Tibial artery (tissue), 4 donors: ENCODE data around the gene PEAK3.

Experiments used
- DNase-seq, 2 donors: peaks; one replicate each; pipeline ENCODE4 v3.0.0-alpha.2; 2019
- H3K27ac ChIP-seq, 2 donors: fragments of 200-600 bp; sonication (generic) in 1 of 2; 1 replicate in 1 of 2; 2 replicates in 1 of 2; pipeline ENCODE4 v1.5.1; 2018 to 2019; ENCODE audit warnings: mild to moderate bottlenecking in 1 of 2
- H3K27me3 ChIP-seq, 2 donors: fragments of 200-600 bp; sonication (generic) in 1 of 2; one replicate each; pipeline versions ENCODE4 v1.5.1 to v1.6.0; 2016 to 2019
- H3K36me3 ChIP-seq, 3 donors: fragments of 200-600 bp; sonication (generic) in 2 of 3; one replicate each; pipeline ENCODE4 v1.5.1; 2016 to 2019; ENCODE audit warnings: mild to moderate bottlenecking in 2 of 3
- H3K4me1 ChIP-seq, 4 donors: fragments of 200-600 bp; sonication (generic) in 2 of 4; 1 replicate in 3 of 4; 2 replicates in 1 of 4; pipeline ENCODE4 v1.5.1; 2016 to 2019
- H3K4me3 ChIP-seq, 2 donors: fragments of 200-600 bp; sonication (generic) in 1 of 2; 1 replicate in 1 of 2; 2 replicates in 1 of 2; pipeline ENCODE4 v1.5.1; 2018 to 2019; ENCODE audit warnings: mild to moderate bottlenecking in 2 of 2
- H3K9me3 ChIP-seq, 3 donors: fragments of 200-600 bp; sonication (generic) in 1 of 3; one replicate each; pipeline ENCODE4 v1.5.1; 2016 to 2019
- CTCF ChIP-seq, 2 experiments: fragments of 200-600 bp in 1 of 2; fragments of 450-650 bp in 1 of 2; IDR thresholded peaks; one replicate each; pipeline ENCODE4 v1.5.1; 2017 to 2019; ENCODE audit warnings: antibody characterized with exemption in 2 of 2, mild to moderate bottlenecking in 1 of 2, moderate library complexity in 1 of 2
- intact Hi-C: fragments of 100-400 bp; cut with DNase I; formaldehyde crosslinking; loops from one replicate; pipeline ENCODE4 v1.15.0; 2023; ENCODE audit warnings: low total_unique reads

The PEAK3 gene

GRCh38 chr19:2302319-2303210 is 20.6 kb upstream of the PEAK3 start:
- Histone ChIP-seq H3K9me3 (no peaks in the 10 kb centered on the region), H3K27ac (no peak overlapping the region), H3K36me3 (no peaks in the 10 kb centered on the region), H3K4me1 (peaks cover 0 to 15% (median 7%) of the 10 kb centered on the region in 4 donors), H3K4me3 (no peak overlapping the region), H3K27me3 (peaks cover 0 to 61% of the 10 kb centered on the region in 2 donors)
- intact Hi-C loops = no loop called here
- no peak for DNase-seq
- TF ChIP-seq CTCF (IDR thresholded peaks at IDR 0.05) = no peak

GRCh38 chr19:2300533-2300932 is 18.6 kb upstream of the PEAK3 start:
- H3K27ac ChIP-seq = no peak overlapping the region
- intact Hi-C loops = no loop called here
- no peaks in the 10 kb centered on the region for H3K36me3 ChIP-seq
- H3K27me3 ChIP-seq = peaks cover 0 to 40% of the 10 kb centered on the region in 2 donors
- H3K4me3 ChIP-seq = no peak overlapping the region
- peaks cover 0 to 12% (median 6%) of the 10 kb centered on the region in 4 donors for H3K4me1 ChIP-seq
- DNase-seq = no peak
- H3K9me3 ChIP-seq = no peaks in the 10 kb centered on the region
- no peak for TF ChIP-seq CTCF (IDR thresholded peaks at IDR 0.05)

- intact Hi-C loops = no loop called here
- Histone ChIP-seq H3K27ac (no peak overlapping the region), H3K36me3 (no peaks in the 10 kb centered on the region), H3K4me1 (peaks cover 0 to 29% (median 21%) of the 10 kb centered on the region in 4 donors), H3K27me3 (peaks cover 0 to 19% of the 10 kb centered on the region in 2 donors), H3K4me3 (no peak overlapping the region), H3K9me3 (no peaks in the 10 kb centered on the region)
- TF ChIP-seq CTCF (IDR thresholded peaks at IDR 0.05) = no peak
- DNase-seq = no peak
These were observed 14.2 kb upstream of the PEAK3 start for GRCh38 chr19:2296141-2296540.

- DNase-seq = peak in 1 of 2 donors; percentile 81
- peak overlapping the region; percentile 32 to 56 for H3K27ac ChIP-seq
- H3K4me3 ChIP-seq = peak overlapping the region; percentile 26 to 44
These were observed 12.8 kb upstream of the PEAK3 start for GRCh38 chr19:2294687-2295335.

More at GRCh38 chr19:2294687-2295335, 12.8 kb upstream of the PEAK3 start:
- Histone ChIP-seq H3K9me3 (no peaks in the 10 kb centered on the region), H3K4me1 (peaks cover 0 to 42% (median 34%) of the 10 kb centered on the region in 4 donors), H3K27me3 (peaks cover 0 to 23% of the 10 kb centered on the region in 2 donors), H3K36me3 (no peaks in the 10 kb centered on the region)
- intact Hi-C loops = no loop called here
- TF ChIP-seq CTCF (IDR thresholded peaks at IDR 0.05) = no peak
